MM.1S (cell line): ENCODE results near the gene GIPC1.

Experiments used
- CTCF ChIP-seq: fragments of 300-600 bp; sonication (generic); IDR thresholded peaks from 2 replicates; pipeline ENCODE4 v1.5.1; 2016; ENCODE audit warnings: antibody characterized with exemption, low read length, mixed read lengths
- EZH2 ChIP-seq: fragments of 300-600 bp; sonication (generic); optimal IDR thresholded peaks from 2 replicates; pipeline ENCODE3; 2017; ENCODE audit warnings: low read depth, mild to moderate bottlenecking, antibody characterized with exemption, low read length, mixed read lengths
- EZH2phosphoT487 ChIP-seq: fragments of 300-600 bp; sonication (generic); IDR thresholded peaks from 2 replicates; pipeline ENCODE4 v1.6.1; 2018; ENCODE audit warnings: antibody characterized with exemption, low read length

GRCh38 chr19:14516048-14516534 is 20.2 kb upstream of the GIPC1 start:
- TF ChIP-seq CTCF = no peak
- no peak for TF ChIP-seq EZH2phosphoT487
- no peak for TF ChIP-seq EZH2
